Small intestine (tissue), 7 donors: ENCODE data around the gene CMIP. TPM values are rescaled to one million over a fixed set of nuclear protein-coding genes. Genes with fewer than 3 reads are reported as not detected.

Experiments
- DNase-seq, 2 donors: peaks; one replicate each; pipeline versions ENCODE4 v3.0.0 to v3.0.0-alpha.2; 2013
- FAIRE-seq: peaks from 2 replicates; lab custom pipeline; 2012; peaks lifted over from hg19 to GRCh38; lab: Jason Lieb, UNC
- H3K27ac ChIP-seq, 3 donors: one replicate each; pipeline ENCODE4 v1.5.1; 2013; ENCODE audit warnings: low read length in 2 of 3, mild to moderate bottlenecking in 2 of 3, control low read depth in 1 of 3, inconsistent platforms in 1 of 3, low read depth in 1 of 3, moderate library complexity in 1 of 3
- H3K27me3 ChIP-seq, 3 donors: one replicate each; pipeline ENCODE4 v1.6.1; 2013; ENCODE audit warnings: low read length in 3 of 3, inconsistent platforms in 1 of 3; ENCODE audit not compliant: control insufficient read depth in 3 of 3, insufficient read depth in 3 of 3
- H3K36me3 ChIP-seq, 3 donors: one replicate each; pipeline ENCODE4 v1.6.1; 2013; ENCODE audit warnings: low read length in 3 of 3, inconsistent platforms in 1 of 3, low read depth in 1 of 3, mild to moderate bottlenecking in 1 of 3, moderate library complexity in 1 of 3; ENCODE audit not compliant: control insufficient read depth in 3 of 3, insufficient read depth in 2 of 3
- H3K4me1 ChIP-seq, 3 donors: one replicate each; pipeline ENCODE4 v1.6.1; 2013; ENCODE audit warnings: low read length in 2 of 3, inconsistent platforms in 1 of 3, low read depth in 1 of 3, mild to moderate bottlenecking in 1 of 3, moderate library complexity in 1 of 3; ENCODE audit not compliant: control insufficient read depth in 3 of 3, insufficient read depth in 2 of 3
- H3K4me3 ChIP-seq, 3 donors: one replicate each; pipeline ENCODE4 v1.5.1; 2013; ENCODE audit warnings: low read length in 3 of 3, control low read depth in 1 of 3, inconsistent platforms in 1 of 3, low read depth in 1 of 3, mild to moderate bottlenecking in 1 of 3, moderate library complexity in 1 of 3
- H3K9me3 ChIP-seq, 2 donors: one replicate each; pipeline ENCODE4 v1.6.1; 2013; ENCODE audit warnings: low read depth in 1 of 2, low read length in 1 of 2; ENCODE audit not compliant: control insufficient read depth in 2 of 2, insufficient read depth in 1 of 2
- WGBS, 3 donors: extraction: QIAGEN DNeasy Blood & Tissue Kit; methylation state at CpG; one replicate each; pipeline ENCODE4 v1.1.7; 2013; 5-methylcytosine and 5-hydroxymethylcytosine counted together
- polyA plus RNA-seq, 4 donors: library from polyadenylated mRNA; stranded (reverse) in 3 of 4; unstranded in 1 of 4; fragments of 200-250 nt in 3 of 4; fragments of 120-200 nt in 1 of 4; gene quantifications; one replicate each; pipeline versions ENCODE4 v1.2.1 to v1.2.3, GENCODE V29; 2013
- donor health status: healthy with polysubstance abuse.
- donor health status: control.
- donor health status: control.
- donor health status: Bipolar disorder and iron deficiency.
- donor health status: healthy.

Gene CMIP
- polyA plus RNA-seq, 4 donors: 43.8 to 74.7 (median 55.7) TPM

DNA sequence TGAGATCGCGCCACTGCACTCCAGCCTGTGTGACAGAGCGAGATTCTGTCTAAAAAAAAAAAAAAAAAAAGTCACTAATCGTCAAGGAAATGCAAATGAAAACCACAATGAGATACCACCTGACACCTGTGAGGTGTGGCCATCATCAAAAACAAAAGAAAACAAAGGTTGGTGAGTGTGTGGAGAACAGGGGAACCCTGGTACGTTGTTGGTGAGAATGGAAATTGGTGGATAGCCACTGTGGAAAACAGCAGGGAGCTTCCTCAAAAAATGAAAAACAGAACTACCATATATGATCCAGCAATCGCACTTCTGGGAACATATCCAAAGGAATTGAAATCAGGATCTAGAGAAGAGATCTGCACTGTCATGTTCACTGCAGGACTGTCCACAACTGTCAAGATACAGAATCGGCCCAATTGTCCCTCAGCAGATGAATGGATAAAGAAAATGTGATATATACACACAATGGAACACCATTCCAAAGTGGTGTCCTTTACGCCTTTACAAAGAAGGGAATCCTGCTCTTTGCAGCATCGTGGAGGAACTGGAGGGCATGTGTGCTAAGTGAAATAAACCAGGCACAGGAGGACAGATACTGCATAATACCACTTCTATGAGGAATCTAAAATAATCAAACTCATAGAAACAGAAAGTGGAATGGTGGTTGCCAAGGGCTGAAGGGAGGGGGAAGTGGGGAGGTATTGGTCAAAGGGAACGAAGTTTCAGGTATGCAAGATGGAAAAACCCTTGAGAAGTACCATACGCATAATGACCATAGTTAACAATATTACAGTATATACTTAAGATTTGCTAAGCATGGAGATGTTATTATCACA is 271.0 kb downstream of the CMIP start:
- whole genome bisulfite sequencing, 3 donors: 23 to 42% (median 26%) methylated on average over 11 of the region's 11 CpGs
- FAIRE-seq (no peak), DNase-seq (peak in 1 of 2 donors; percentile 56)
- Histone ChIP-seq H3K36me3 (peaks cover under 1 to 9% (median 3%) of the 10 kb centered on the region in 3 donors), H3K27me3 (no peaks in the 10 kb centered on the region), H3K9me3 (no peaks in the 10 kb centered on the region), H3K27ac (peak overlapping the region in 1 of 3 donors; percentile 87), H3K4me1 (peaks cover 0 to under 1% (median 0%) of the 10 kb centered on the region in 3 donors), H3K4me3 (no peak overlapping the region)

DNA sequence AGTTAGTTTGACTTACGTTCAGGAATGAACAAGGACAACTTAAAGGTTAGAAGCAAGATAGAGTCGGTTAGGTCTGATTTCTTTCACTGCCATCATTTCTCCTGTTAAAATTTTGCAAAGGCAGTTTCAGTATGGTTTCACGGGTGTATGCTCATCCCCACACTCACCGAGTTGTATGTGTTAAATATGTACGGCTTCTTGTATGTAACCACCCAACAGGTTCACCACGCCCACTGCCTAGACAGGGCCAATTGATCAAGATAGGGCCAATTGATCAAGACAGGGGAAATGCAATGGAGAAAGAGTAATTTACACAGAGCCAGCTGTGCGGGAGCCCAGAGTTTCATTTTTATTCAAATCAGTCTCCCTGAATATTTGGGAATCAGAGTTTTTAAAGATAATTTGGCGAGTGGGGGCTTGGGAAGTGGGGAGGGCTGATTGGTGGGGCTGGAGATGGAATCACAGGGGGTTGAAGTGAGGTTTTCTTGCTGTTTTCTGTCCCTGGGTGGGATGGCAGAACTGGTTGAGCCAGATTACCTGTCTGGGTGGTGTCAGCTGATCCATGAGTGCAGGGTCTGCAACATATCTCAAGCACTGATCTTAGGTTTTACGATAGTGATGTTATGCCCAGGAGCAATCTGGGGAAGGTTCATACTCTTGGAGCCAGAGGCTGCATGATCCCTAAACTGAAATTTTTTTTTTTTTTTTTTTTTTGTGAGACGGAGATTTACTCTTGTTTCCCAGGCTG is 272.0 kb downstream of the CMIP start:
- peaks cover 0 to 5% (median 2%) of the 10 kb centered on the region in 3 donors for H3K36me3 ChIP-seq
- FAIRE-seq: no peak
- H3K9me3 ChIP-seq: no peaks in the 10 kb centered on the region
- peak overlapping the region in 1 of 3 donors; percentile 1 for H3K27ac ChIP-seq
- H3K4me3 ChIP-seq: no peak overlapping the region
- peaks cover 0 to 4% (median 0%) of the 10 kb centered on the region in 3 donors for H3K4me1 ChIP-seq
- H3K27me3 ChIP-seq: no peaks in the 10 kb centered on the region
- no peak for DNase-seq
- 65 to 79% (median 79%) methylated on average over 9 to 10 of the region's 10 CpGs for WGBS, 3 donors

DNA sequence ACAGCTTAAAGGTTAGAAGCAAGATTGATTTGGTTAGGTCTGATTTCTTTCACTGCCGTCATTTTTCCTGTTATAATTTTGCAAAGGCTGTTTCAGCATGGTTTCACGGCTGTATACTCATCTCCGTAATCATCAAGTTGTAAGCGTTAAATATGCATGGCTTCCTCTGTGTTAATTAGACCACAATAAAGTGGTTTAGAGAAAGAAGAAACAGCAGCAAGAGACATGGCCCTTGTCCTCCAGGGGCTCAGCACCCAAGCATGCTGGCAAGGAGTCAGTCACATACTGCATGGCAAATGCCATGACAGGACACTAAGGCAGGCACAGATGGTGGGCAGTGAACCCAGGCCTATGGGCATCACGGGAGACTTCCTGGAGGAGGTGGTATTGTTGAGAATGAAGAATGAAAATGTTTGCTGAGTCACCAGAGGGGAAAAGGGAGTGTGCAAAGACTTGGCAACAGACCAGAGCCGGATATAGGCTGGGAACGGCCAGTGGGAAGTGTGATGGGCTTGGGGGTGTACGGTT is 273.1 kb downstream of the CMIP start:
- Histone ChIP-seq H3K9me3 (no peaks in the 10 kb centered on the region), H3K27me3 (no peaks in the 10 kb centered on the region), H3K4me1 (peaks cover 0 to 4% (median 0%) of the 10 kb centered on the region in 3 donors), H3K27ac (peak overlapping the region in 1 of 3 donors; percentile 37), H3K36me3 (no peaks in the 10 kb centered on the region), H3K4me3 (no peak overlapping the region)
- no peak for FAIRE-seq
- 57 to 77% (median 72%) methylated on average over 8 of the region's 8 CpGs for WGBS, 3 donors
- DNase-seq: no peak

DNA sequence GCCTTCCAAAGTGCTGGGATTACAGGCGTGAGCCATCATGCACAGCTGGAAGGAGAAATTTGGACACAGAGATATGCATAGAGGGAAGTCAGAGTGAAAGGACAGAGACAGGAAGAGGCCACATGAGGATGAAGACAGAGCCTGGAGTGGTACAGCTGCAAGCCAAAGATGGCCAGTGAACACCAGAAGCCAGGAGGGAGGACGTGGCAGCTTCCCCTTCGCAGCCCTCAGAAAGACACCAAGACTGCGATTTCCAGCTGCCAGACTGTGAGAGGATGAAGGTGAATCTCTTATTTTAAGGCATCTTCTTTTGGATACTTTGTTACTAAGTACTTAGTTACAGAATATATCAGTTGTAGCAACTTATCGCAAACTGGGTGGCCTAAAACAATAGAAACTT is 274.0 kb downstream of the CMIP start:
- H3K9me3 ChIP-seq: no peaks in the 10 kb centered on the region
- peak overlapping the region in 1 of 3 donors; percentile 6 for H3K27ac ChIP-seq
- DNase-seq: no peak
- WGBS, 3 donors: 62 to 83% (median 70%) methylated on average over 5 of the region's 5 CpGs
- H3K27me3 ChIP-seq: no peaks in the 10 kb centered on the region
- no peak for FAIRE-seq
- H3K36me3 ChIP-seq: no peaks in the 10 kb centered on the region
- H3K4me1 ChIP-seq: peaks cover 0 to 4% (median 0%) of the 10 kb centered on the region in 3 donors
- H3K4me3 ChIP-seq: no peak overlapping the region

DNA sequence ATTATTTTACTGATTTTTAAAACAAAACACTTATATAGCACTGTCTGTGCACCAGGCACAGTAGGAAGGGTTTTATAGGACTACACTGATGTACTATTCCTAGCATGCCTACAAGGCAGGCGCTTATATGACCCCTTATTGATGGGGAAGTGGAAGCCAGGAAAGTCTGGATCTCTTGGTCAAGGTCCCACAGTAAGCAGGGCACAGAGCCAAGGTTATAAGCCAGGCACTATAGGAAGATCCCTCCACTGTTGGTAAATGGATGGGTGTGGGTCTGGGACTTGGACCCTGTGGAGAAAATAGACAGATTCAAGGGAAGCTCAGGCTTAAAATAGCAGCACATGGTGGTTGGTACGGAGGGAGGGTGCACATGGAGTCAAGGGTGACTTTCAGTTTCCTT is 275.4 kb downstream of the CMIP start:
- Histone ChIP-seq H3K4me3 (no peak overlapping the region), H3K9me3 (no peaks in the 10 kb centered on the region), H3K27ac (peak overlapping the region in 1 of 3 donors; percentile 48), H3K4me1 (peaks cover 0 to 4% (median 0%) of the 10 kb centered on the region in 3 donors), H3K36me3 (no peaks in the 10 kb centered on the region), H3K27me3 (peaks cover 0 to 3% (median 0%) of the 10 kb centered on the region in 3 donors)
- FAIRE-seq (no peak), DNase-seq (no peak)
- 78 to 89% (median 86%) methylated on average over 2 of the region's 2 CpGs for WGBS, 3 donors

DNA sequence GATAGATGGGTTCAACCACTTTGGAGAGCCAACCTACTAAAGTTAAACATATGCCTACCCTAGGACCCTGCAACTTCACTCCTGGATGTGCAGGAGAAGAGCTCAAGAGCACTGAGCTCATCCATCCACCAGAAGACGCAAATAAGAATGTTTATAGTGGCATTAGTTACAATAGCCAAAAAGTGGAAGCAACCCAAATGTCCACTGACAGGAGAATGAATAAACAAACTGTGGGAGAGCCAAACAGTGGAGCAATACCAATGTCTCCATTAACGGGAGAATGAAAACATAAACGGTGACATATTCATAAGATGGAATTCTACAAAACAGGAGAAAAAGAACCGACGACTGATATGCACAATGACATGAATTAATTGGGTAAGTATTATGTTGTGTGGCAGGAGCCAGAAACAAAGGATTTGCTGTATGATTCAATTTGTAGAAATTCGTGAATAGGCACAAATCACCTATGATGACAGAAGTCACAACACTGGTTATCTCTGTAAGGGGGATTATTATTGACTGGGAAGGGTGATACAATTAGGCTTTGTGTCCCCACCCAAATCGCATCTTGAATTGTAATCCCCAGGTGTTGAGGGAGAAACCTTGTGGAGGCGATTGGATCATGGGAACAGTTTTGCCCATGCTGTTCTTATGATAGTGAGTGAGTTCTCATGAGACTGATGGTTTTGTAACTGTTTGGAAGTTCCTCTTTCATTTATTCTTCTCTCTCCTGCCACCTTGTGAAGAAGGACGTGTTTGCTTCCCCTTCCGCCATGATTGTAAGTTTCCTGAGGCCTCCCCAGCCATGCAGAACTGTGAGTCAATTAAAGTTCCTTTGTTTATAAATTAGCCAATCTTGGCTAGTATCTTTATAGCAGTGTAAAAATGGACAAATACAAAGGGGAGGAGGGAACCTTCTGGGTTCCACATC is 276.6 kb downstream of the CMIP start:
- Histone ChIP-seq H3K9me3 (no peaks in the 10 kb centered on the region), H3K27ac (peak overlapping the region in 2 of 3 donors; percentile 25 to 60)
- WGBS, 3 donors: 80 to 89% (median 86%) methylated on average over 10 of the region's 10 CpGs

DNA sequence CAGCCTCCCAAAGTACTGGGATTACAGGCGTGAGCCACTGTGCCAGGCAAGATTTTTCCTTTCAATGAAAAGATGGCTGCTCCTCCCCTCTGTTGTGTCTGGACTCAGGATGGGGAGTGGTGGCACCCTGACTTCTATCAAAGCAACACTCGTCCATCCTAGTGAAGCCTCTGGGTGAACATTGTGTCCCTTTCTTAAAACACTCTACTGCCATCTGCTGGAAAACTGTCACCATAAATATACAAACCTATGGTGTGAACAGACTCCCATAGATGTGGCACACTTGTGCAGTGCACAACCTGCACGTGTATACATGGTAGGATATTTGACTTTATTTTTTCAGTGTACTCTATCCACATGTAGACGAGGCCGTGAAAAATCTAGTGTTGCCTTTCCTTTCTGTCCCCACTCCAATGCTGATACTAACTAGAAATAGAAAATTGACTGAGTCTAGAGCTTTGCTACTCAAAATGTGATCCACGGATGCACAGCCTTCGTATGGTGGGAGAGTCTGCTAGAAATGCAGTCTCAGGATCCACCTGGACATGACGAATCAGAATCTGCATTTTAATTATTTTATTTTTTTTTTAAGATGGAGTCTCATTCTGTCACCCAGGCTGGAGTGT is 278.6 kb downstream of the CMIP start:
- H3K4me1 ChIP-seq: peaks cover 0 to 4% (median 0%) of the 10 kb centered on the region in 3 donors
- DNase-seq (peak; percentile 87 to 90), FAIRE-seq (no peak)
- H3K27ac ChIP-seq: no peak overlapping the region
- H3K4me3 ChIP-seq: no peak overlapping the region
- 39 to 48% (median 39%) methylated on average over 8 of the region's 8 CpGs for WGBS, 3 donors
- no peaks in the 10 kb centered on the region for H3K36me3 ChIP-seq
- H3K27me3 ChIP-seq: peaks cover 0 to 6% (median 0%) of the 10 kb centered on the region in 3 donors
- no peaks in the 10 kb centered on the region for H3K9me3 ChIP-seq

More for the DNA sequence above, 276.6 kb downstream of the CMIP start:
- no peak for DNase-seq
- no peaks in the 10 kb centered on the region for H3K36me3 ChIP-seq
- no peak for FAIRE-seq
- peaks cover 0 to 6% (median 0%) of the 10 kb centered on the region in 3 donors for H3K27me3 ChIP-seq
- H3K4me1 ChIP-seq: peaks cover 0 to 4% (median 0%) of the 10 kb centered on the region in 3 donors
- H3K4me3 ChIP-seq: no peak overlapping the region
